HG02588 (cell line): ENCODE measurements around the gene RABGAP1L.

Experiments used
- ATAC-seq: cut with Tn5 transposase; IDR thresholded peaks from one replicate; pipeline ENCODE4 v1.9.1; 2021; ENCODE audit warnings: mild to moderate bottlenecking, moderate library complexity; ENCODE audit not compliant: unreplicated experiment

Gene RABGAP1L

GRCh38 chr1:174900317-174900716 lies 741.0 kb downstream of the RABGAP1L start:
- no peak for ATAC-seq

DNA sequence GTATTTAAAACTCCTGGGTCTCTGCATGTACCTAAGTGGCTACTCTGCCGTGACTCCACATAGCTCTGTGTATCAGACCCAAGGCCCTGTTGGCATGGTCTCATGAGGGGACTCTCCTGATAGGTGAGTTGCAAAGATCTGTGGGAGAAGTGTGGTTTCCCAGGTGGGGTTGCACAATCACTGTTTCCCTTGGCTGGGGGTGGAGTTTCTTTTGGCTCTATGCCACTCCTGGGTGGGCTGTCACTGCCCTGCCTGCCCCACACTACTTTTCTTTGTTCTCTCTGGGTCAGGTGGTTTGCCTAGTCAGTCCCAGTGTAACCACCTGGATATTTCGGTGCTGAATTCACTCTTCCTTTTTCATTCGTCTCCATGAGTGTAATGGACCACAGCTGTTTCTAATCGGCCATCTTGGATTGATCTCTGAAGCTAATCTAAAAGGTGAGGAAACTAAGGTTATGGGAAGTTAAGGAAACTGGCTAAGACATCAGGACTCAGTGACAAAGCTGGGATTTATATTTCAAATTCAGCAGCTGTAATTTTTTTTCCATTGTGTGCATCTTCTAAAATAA lies 743.3 kb downstream of the RABGAP1L start:
- no peak for ATAC-seq

DNA sequence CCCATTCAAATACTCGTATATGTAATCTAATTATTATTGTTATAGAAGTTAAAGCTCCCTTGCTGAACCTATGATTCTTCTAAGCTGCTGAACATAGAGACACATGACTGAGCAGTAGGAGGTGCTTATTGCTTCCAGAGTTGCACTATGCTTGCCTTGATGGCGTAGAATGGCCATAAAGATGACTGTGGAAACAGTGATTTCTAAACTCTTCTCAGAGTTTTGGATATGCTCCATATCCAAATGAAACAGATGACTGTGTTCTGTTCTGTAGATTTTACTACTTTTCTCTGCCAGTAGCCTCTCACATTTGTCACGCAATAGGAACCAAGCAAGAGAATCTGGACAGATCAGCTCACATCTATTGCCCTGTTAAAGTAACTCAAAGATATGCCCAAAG lies 752.3 kb downstream of the RABGAP1L start:
- no peak for ATAC-seq

DNA sequence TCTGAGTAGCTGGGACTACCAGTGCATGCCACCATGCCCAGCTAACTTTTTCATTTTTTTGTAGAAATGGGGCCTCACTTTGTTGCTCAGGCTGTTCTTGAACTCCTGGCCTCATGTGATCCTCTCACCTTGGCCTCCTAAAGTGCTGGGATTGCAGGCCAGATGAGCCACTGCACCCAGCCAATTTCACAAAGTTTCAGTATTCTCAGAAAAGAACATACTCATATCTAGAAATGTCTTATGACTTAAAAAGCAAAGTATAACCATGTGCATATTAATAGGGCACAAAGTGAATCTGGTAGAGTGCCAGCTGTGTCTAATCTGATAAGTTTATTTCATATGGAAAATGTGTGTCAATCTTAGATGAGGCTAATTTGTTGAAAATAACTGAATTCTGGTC lies 752.9 kb downstream of the RABGAP1L start:
- no peak for ATAC-seq

DNA sequence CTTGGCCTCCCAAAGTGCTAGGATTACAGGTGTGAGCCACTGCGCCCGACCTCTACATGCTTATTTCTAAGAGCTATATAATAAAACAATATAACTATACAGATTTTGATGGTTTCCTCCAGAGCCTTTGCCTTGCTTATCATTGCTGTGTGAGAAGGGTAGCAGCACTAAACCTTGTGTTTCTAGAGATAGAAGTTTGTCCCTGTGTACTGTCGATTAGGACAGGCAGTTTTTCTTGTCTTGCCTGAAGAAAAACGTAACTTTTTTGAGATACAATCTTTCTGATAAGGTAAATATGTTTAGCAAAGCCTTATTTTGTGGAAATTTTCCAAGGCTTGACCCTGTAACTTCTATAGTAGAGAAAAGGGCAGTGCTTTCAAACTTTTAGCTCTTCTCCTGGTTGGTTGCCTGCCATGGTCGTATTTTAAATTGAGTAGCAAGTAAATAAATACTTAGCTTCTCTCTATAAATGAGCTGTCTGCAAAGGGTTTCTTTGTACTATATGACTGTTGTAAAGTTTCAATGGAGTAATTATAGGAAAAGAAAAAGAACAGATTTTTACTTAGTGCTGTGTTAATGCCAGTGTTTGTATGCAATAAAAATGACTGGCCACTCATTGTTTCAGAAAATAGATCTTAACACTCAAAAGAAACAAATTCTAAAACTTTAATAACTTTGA lies 754.0 kb downstream of the RABGAP1L start:
- ATAC-seq, result no peak

DNA sequence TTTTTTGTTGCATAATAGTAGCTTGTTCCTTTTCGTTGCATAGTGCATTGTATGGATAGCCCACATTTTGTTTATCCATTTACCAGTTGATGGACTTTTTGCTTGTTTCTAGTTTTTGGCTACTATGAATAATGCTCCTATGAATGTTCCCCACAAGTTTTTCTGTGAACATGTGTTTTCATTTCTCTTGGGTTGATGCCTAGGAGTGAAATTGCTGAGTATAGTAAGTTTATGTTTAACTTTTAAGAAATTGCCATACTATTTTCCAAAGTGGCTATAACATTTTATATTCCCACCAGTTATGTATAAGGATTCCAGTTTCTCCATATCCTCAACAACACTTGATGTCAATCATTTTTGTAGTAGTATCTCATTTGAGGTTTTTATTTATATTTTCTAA lies 755.7 kb downstream of the RABGAP1L start:
- no peak for ATAC-seq

GRCh38 chr1:174916846-174917245 lies 757.5 kb downstream of the RABGAP1L start:
- no peak for ATAC-seq

GRCh38 chr1:174920093-174920492 lies 760.8 kb downstream of the RABGAP1L start:
- ATAC-seq, result no peak

DNA sequence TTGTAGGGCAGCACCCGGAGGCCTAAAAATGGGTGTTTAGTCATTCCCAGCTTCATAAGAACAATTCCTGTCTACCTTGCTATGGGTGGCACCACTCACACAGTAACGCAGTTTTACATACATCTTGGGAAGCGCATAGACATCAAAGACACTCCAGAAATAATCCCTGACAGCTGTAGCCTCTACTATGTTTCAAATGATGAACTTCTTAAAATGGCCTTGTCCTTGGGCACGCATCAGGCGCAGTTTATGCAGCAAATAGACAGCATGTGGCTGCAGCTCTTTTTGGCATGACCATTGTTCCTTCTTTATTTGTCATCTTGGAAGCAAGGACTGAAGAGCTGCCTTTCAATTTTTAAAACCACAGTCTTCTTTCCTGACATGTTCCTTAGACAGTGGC lies 762.8 kb downstream of the RABGAP1L start:
- ATAC-seq, result no peak

GRCh38 chr1:174923820-174924219 lies 764.5 kb downstream of the RABGAP1L start:
- ATAC-seq, result no peak

DNA sequence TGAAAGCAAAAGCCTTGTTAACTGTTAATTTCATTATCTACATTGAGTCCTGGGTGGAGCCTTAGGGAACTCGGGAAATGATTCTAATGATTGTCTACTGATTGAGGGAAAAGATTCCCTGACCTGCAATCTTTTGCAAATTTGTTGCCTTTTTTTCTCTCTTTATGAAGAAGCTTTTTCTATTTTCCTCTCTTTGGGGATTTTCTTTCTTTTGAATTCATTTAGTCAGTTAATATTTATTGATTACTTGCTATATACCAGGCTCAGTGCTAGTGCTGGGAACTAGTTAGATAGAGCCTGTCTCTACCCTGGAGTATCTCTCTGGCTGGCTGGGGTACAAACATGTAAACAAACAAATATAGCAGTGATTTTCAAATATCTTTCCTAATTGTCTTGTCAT lies 769.2 kb downstream of the RABGAP1L start:
- no peak for ATAC-seq

DNA sequence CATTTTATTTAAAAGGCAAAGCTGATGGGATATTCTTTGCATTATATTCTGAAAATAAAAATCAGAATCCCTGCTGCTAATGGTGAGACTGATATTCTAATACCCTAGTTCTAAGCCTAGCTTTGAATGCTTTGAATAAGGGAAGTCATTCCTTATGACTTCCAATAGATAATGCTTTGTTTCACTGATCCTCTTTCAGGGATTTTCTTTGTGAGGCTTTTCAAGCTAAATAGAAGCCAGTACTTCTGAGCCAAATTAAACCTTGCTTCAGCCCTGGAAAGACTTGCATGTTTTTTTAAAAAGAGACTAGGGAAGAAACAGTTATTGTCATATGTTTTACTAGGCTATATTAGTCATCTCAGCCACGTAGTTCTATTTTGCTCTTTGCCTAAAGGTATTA lies 771.9 kb downstream of the RABGAP1L start:
- ATAC-seq, result no peak

GRCh38 chr1:174932587-174932986 lies 773.3 kb downstream of the RABGAP1L start:
- ATAC-seq, result no peak

- no peak for ATAC-seq
These were observed 776.8 kb downstream of the RABGAP1L start for GRCh38 chr1:174935961-174936727.

DNA sequence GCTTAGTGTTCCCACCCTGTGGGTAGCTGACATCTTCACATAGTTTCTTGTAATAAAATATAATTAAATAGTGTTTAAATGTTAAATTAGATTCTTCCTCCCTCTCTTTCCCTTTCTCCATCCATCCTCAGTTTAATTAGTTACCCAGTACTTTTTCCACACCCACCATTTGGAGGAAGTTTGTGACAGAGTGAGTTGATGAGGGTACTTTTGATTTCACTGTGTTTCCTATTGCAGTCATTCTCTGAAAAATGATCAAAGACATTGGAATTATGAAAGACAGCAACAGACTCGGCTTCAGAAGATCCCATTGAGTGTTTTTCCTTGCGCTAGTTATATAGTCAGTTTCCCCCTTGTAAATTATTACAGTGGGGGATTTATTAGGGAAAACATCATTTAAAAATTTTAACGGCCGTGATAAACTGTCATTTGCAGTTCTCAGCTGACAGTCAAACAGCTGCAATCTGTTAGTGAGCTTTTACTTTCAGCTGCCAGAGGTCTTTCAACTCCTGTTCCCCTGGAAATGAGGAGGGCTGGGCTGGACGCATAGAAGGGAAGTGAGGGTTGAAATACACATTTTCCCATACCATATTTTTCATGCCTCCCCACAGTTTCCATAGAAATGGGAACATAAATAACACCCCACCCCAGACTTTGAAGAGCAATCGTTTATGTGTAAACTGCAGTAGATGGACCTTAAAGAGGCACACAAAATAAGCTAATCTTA lies 779.1 kb downstream of the RABGAP1L start:
- no peak for ATAC-seq

DNA sequence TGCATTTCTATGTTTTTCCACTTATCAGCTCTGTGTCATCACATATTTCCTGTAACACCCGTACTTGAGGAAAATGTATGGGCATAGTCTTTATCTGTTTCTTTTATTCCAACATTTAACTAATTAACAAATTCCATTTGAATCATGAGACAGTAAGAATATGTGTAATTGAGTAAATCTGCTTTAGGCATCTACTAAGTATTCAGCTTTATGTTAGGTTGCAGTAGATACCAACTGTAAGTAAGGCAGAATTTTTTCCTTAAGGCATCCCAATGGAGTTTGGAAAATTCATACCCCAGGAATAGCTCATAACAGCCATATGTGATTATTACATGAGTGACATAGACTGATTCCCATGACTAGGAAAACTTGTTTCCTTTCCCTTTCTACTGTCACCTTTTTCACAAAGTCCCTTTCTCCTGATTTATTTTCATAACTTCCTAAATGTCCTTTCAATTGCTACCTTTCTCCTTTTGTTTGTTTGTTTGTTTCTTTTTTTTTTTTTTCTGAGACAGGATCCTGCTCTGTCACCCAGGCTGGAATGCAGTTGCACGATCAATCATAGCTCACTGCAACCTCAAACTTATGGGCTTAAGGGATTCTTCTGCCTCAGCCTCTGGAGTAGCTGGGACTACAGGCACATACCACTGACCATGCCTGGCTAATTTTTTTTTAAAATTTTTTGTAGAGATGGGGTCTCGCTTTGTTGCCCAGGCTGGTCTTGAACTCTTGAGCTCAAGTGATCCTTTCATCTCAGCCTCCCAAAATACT lies 780.6 kb downstream of the RABGAP1L start:
- no peak for ATAC-seq

GRCh38 chr1:174940646-174941175 lies 781.4 kb downstream of the RABGAP1L start:
- no peak for ATAC-seq

- no peak for ATAC-seq
These were observed 783.4 kb downstream of the RABGAP1L start for GRCh38 chr1:174942547-174943255.

DNA sequence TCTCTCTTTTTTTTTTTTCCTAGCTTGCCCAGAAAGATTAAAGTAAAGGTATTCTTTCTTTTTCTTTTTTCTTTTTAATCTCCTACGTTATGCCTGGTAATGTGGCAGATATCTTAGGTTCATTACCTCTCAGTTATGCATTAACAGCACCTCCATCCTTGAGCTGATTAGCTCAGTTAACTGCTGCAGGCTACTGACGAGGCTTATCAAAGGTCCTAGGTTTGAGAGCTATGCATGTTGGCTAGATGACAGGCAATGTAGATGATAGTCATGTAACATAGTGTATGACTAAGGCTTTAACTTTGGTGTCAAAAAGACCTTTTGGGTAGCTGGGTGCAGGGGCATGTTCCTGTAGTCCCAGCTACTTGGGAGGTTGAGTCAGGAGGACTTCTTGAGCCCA lies 786.7 kb downstream of the RABGAP1L start:
- ATAC-seq, result no peak

DNA sequence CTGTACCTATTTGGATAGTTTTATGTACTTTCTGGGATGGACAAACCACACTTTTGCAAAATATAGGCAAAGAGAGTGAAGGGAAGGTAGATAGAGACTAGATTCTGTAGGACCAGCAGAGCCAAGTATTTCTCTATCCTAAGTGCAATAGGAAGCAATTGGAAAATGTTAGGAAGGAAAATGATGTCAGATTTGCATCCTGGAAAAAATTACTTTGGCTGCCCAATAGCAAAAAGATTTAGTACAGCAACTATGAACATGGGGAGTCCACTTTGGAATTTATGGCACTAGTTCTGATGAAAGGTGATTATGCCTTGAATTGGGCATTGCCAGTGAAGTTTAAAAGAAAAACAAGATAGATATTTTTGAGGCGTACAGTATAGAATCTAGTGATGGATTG lies 789.7 kb downstream of the RABGAP1L start:
- no peak for ATAC-seq
